ENCODE data around the gene TYMP. TPM values are rescaled to one million over a fixed set of nuclear protein-coding genes. Genes with fewer than 3 reads are reported as not detected.

The TYMP gene
- total and polyA plus RNA-seq, 10 of the 15 experiments (the other 5 are each of a cell fraction or from before 2014, with no cell fraction given) = 0.42 to 57.8 (median 24.6) TPM

GRCh38 chr22:50542416-50542927 is 12.7 kb upstream of the TYMP start (continued):
- TF ChIP-seq ETV6 (conservative IDR thresholded peaks at IDR 0.05 in 1 of 2, IDR thresholded peaks at IDR 0.05 in 1 of 2; ENCODE audit: borderline replicate concordance in 1 of 2, low read depth in 1 of 2) (peak in 1 of 2 experiments; percentile 79; a peak in 2 of 4 replicates), HDAC6 (IDR thresholded peaks at IDR 0.05; ENCODE audit: unreplicated experiment) (peak; percentile 82), RELB (IDR thresholded peaks at IDR 0.05; ENCODE audit: low read depth) (peak; percentile 55; the same call in 1 of the 2 replicates), TCF12 (IDR thresholded peaks at IDR 0.05; ENCODE audit: low read depth, low read length) (peak; percentile 66), CHD2 (IDR thresholded peaks at IDR 0.05; ENCODE audit: borderline replicate concordance, low read depth, low read length) (peak; percentile 69; the same call in 1 of the 2 replicates), PAX5 (IDR thresholded peaks at IDR 0.05; ENCODE audit: borderline replicate concordance, low read depth, low read length) (peak; percentile 67; the same call in 1 of the 2 replicates), BCLAF1 (IDR thresholded peaks at IDR 0.05) (no peak), ZNF24 (IDR thresholded peaks at IDR 0.05) (peak; percentile 37; the same call in 1 of the 2 replicates), POLR2A (IDR thresholded peaks at IDR 0.05; ENCODE audit: low read depth, low read length) (peak; percentile 86), LARP7 (IDR thresholded peaks at IDR 0.05) (peak; percentile 80; the same call in 1 of the 2 replicates), ESRRA (IDR thresholded peaks at IDR 0.05; ENCODE audit: low read length) (no peak), POU2F2 (IDR thresholded peaks at IDR 0.05; ENCODE audit: borderline replicate concordance, low read depth, low read length) (0 out of 3 replicates have a peak, but pooled peaks have one; percentile 25), IKZF1 (conservative IDR thresholded peaks at IDR 0.05) (peak; percentile 89), FOS (IDR thresholded peaks at IDR 0.05; ENCODE audit: borderline replicate concordance, extremely low read depth, insufficient read length) (no peak), SMARCA5 (IDR thresholded peaks at IDR 0.05) (0 out of 2 replicates have a peak, but pooled peaks have one; percentile 22), BCL11A (IDR thresholded peaks at IDR 0.05; ENCODE audit: low read depth, low read length) (peak; percentile 52; the same call in 1 of the 2 replicates), MTA3 (IDR thresholded peaks at IDR 0.05; ENCODE audit: borderline replicate concordance, low read length) (peak; percentile 75; the same call in 1 of the 2 replicates), NR2F1 (conservative IDR thresholded peaks at IDR 0.05) (peak; percentile 55; the same call in 1 of the 2 replicates), CREB1 (IDR thresholded peaks at IDR 0.05; ENCODE audit: low read depth) (peak; percentile 87), TAF1 (IDR thresholded peaks at IDR 0.05; ENCODE audit: borderline replicate concordance, low read depth, low read length) (peak; percentile 73; the same call in 1 of the 2 replicates), PKNOX1 (IDR thresholded peaks at IDR 0.05) (peak; percentile 71), PBX3 (IDR thresholded peaks at IDR 0.05; ENCODE audit: insufficient replicate concordance, low read depth, low read length) (no peak), BCL3 (IDR thresholded peaks at IDR 0.05; ENCODE audit: borderline replicate concordance, insufficient read depth, low read depth, low read length, poor library complexity, severe bottlenecking) (no peak)
